HPDE6-E6E7 (cell line): ENCODE measurements around the gene MMP24.
A peak's percentile ranks its signal among the peaks of the same experiment; 100 is the strongest.

ENCODE experiments used
- DNase-seq: peaks from one replicate; pipeline ENCODE4 v3.0.0; 2011; ENCODE audit warnings: missing footprints; ENCODE audit errors: extremely low spot score

Gene MMP24

DNA sequence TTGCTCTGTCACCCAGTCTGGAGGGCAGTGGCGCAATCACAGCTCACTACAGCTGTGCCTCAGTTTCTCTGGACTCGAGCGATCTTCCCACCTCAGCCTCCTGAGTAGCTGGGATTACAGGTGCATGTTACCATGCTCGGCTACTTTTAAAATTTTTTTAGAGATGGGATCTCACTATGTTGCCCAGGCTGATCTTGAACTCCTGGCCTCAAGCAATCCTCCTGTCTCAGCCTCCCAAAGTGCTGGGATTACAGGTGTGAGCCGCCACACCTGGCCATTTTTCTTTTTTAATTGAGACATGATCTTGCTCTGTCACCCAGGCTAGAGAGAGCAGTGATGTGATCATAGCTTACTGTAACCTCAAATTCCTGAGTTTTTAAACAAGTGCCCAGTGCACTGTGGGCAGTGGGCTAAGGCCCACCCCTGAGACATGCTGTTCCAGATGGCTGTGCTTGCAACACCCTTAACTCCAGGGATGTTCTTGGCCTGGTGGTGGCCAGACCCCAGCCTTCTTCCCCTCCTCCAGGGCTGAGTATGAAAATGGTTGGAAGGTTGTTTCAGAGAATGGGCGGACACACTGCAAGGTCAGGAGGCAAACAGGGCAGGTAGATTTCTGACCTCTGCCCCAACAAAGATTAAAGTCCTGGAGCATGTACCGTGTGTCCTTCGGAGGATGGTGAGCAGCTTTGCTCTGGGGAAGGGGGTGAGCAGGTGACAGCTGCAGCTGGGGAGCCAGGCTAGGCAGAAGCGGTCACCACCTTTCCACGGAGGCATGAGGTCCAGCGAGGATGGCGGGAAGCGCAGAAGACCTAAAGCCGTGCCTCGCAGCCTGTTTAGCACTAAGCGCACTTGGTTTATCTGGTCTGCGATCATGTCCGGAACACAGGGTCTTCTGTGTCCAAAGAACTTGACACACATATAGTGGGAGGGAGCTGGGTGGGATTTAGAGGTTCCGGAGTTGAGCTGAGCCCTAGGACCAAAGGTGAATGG is 67.1 kb downstream of the MMP24 start:
- no peak for DNase-seq

GRCh38 chr20:35294293-35294685 is 67.8 kb downstream of the MMP24 start:
- DNase-seq, result no peak

- DNase-seq, result no peak
Observed at GRCh38 chr20:35295058-35295457, 68.6 kb downstream of the MMP24 start.

GRCh38 chr20:35295674-35296073 is 69.2 kb downstream of the MMP24 start:
- no peak for DNase-seq

DNA sequence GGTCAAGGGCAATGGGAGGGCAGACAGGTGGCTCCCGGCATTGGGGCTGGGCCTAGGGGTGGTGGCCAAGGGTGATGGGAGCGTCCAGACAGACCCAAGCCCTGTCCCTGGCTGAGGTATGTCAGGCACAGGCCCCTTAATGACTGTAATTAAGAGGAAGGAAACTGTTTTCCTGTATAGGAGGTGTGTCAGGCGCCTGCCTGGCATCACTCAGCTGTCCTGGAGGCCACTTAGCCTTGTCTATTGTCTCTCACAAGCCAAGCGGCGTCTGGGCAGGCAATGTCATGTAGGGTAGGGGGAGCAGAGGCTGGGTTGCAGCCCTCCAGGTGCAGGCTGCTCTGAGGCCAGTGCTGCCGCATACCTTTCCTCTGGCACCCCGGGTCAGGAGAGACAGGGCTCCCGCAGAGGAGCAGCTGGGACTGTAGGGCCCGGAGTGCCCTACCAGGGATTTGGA is 69.6 kb downstream of the MMP24 start:
- no peak for DNase-seq

- DNase-seq, result no peak
Observed at GRCh38 chr20:35297155-35297554, 70.7 kb downstream of the MMP24 start.

GRCh38 chr20:35297740-35298139 is 71.2 kb downstream of the MMP24 start:
- no peak for DNase-seq

GRCh38 chr20:35298264-35298663 is 71.8 kb downstream of the MMP24 start:
- no peak for DNase-seq

DNA sequence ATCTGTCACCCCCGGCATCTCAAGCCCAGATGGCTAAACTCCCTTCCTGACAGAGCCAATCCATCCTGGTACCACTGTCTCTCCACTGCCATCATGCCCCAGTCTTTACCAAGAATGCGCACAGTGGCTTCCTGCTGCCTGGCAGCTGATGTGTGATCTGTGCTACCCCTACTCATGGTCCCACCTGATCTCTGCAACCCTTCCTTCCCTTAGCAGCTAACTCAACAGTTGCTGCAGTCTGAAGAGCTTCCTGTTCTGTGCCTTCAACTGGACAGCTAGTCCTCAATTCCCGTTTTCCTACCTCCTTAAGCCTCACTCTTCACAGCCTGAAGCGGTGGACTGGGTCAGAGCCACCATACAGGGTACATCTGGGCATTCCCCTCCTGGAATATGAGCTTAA is 73.3 kb downstream of the MMP24 start:
- DNase-seq, result no peak

GRCh38 chr20:35300469-35301262 is 74.2 kb downstream of the MMP24 start:
- DNase-seq, result no peak

DNA sequence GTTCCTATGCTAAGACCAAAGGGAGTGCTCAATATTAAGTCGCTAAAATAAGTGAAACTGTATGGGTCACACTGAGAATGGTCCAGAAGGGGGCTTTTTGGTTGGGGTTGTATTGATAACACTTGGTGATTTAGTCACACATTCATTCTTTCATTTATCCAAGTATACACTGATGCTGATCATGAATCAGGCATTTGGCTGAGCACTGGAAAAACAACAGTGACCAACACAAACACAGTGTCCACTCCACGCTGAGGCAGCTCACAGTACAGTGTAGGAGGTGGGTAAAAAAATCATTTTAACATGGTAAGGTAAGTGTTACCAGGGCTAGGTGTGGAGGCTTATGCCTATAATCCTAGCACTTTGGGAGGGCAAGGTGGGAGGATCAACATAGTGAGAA is 74.9 kb downstream of the MMP24 start:
- no peak for DNase-seq

- no peak for DNase-seq
Observed at GRCh38 chr20:35302421-35303335, 76.2 kb downstream of the MMP24 start.

DNA sequence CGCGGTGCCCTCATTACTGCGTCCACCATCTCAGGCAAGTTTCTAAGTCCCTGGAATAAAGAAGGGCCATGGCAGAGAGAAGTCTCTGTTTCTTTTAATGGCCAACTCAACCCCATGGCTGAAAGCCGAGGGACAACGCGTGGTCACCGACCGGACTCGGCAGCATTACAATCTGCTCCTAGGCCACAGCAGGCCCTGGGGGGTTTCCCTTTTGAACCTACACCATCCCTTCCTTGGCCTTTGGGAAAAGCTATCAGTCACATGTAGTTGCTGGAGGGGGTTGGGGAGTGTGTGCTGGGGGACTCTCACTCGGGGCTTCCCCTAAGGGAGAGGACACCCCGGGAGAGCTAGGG is 76.9 kb downstream of the MMP24 start:
- no peak for DNase-seq

GRCh38 chr20:35303735-35304491 is 77.4 kb downstream of the MMP24 start:
- peak; percentile 91 for DNase-seq

GRCh38 chr20:35304956-35305355 is 78.5 kb downstream of the MMP24 start:
- DNase-seq, result no peak

- DNase-seq, result peak; percentile 100
Observed at GRCh38 chr20:35305682-35306556, 79.4 kb downstream of the MMP24 start.

- no peak for DNase-seq
Observed at GRCh38 chr20:35306931-35307517, 80.5 kb downstream of the MMP24 start.

- DNase-seq, result peak; percentile 82
Observed at GRCh38 chr20:35307666-35308653, 81.5 kb downstream of the MMP24 start.
